ENCODE results near the gene PNMT. TPM values are rescaled to one million over a fixed set of nuclear protein-coding genes. Genes with fewer than 3 reads are reported as not detected.

The PNMT gene
- total and polyA plus RNA-seq, 2 donors (not counting 1 experiment from before 2014, with no cell fraction given) = 0.13 to 0.76 TPM

DNA sequence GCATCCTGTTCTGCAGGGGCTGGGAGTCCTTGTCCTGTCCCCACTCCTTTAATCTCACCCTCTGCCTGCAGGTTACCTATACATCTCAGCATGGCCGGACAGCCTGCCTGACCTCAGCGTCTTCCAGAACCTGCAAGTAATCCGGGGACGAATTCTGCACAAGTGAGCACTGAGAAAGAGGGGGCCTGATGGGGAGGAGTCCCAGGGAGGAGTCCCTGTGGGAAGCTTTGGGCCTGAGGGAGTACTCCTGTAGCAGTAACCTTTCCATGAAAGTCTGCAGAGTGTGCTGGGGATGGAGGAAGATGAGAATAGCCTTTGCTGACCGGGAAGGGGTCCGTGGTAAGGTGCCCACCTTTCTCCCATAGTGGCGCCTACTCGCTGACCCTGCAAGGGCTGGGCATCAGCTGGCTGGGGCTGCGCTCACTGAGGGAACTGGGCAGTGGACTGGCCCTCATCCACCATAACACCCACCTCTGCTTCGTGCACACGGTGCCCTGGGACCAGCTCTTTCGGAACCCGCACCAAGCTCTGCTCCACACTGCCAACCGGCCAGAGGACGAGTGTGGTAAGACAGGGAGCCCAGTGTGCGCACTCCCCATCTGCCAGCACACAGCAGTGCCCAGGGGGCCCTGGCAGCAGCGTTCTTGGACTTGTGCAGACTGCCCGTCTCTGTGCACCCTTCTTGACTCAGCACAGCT lies 47.3 kb downstream of the PNMT start:
- Histone ChIP-seq H3K9ac (ENCODE audit: low read length) (no peak overlapping the region), H3K9me3 (ENCODE audit: control extremely low read depth in 1 of 3, control insufficient read depth in 2 of 3, insufficient read depth in 1 of 3, low read length in 2 of 3) (no peaks in the 10 kb centered on the region), H3K27ac (ENCODE audit: low read length in 2 of 2) (no peak overlapping the region), H3K36me3 (replicated peaks in 1 of 2; ENCODE audit: control extremely low read depth in 1 of 2, control insufficient read depth in 1 of 2, extremely low read depth in 1 of 2, insufficient read depth in 2 of 2, low read length in 1 of 2) (no peaks in the 10 kb centered on the region), H4K20me1 (ENCODE audit: control insufficient read depth, insufficient read depth, low read length, poor library complexity, severe bottlenecking) (no peaks in the 10 kb centered on the region), H3K4me1 (ENCODE audit: control insufficient read depth in 2 of 2, insufficient read depth in 2 of 2, low read length in 2 of 2) (no peaks in the 10 kb centered on the region), H3K79me2 (ENCODE audit: control insufficient read depth, insufficient read depth, low read length) (no peaks in the 10 kb centered on the region), H3K4me2 (replicated peaks; ENCODE audit: low read depth, low read length, poor library complexity, severe bottlenecking) (no peak overlapping the region), H3K4me3 (ENCODE audit: control extremely low read depth in 1 of 5, extremely low read depth in 1 of 5, insufficient read depth in 1 of 5, low read depth in 2 of 5, low read length in 4 of 5) (no peak overlapping the region), H2AFZ (ENCODE audit: insufficient read depth, low read depth, low read length, poor library complexity, severe bottlenecking) (no peak overlapping the region), H3K27me3 (replicated peaks in 1 of 4; ENCODE audit: control extremely low read depth in 1 of 4, control insufficient read depth in 3 of 4, insufficient read depth in 4 of 4, low read length in 3 of 4) (no peaks in the 10 kb centered on the region)
- ChIA-PET CTCF (interaction anchor here (0.5 kb wide), 1 partner anchor 511 kb away, joined by 3 read pairs; no protein-coding TSS in a partner anchor), POLR2A (interaction anchor here (0.6 kb wide), 1 partner anchor 61 kb away, joined by 3 read pairs; no protein-coding TSS in a partner anchor)
- H3K4me3 Mint-ChIP-seq = no peak overlapping the region
- ATAC-seq (ENCODE audit: low read depth) (no peak), DNase-seq (no peak)
- H3K27me3 Mint-ChIP-seq = no peaks in the 10 kb centered on the region
- H3K9me3 Mint-ChIP-seq (ENCODE audit: insufficient read depth) = no peaks in the 10 kb centered on the region
- no peak overlapping the region for H3K27ac Mint-ChIP-seq
- intact Hi-C loops (cut with micrococcal nuclease) = no loop called here
- 97% methylated on average over 18 of the region's 18 CpGs for WGBS (ENCODE audit: insufficient coverage)
- H3K4me1 Mint-ChIP-seq = no peaks in the 10 kb centered on the region
- TF ChIP-seq, protein P1, sequence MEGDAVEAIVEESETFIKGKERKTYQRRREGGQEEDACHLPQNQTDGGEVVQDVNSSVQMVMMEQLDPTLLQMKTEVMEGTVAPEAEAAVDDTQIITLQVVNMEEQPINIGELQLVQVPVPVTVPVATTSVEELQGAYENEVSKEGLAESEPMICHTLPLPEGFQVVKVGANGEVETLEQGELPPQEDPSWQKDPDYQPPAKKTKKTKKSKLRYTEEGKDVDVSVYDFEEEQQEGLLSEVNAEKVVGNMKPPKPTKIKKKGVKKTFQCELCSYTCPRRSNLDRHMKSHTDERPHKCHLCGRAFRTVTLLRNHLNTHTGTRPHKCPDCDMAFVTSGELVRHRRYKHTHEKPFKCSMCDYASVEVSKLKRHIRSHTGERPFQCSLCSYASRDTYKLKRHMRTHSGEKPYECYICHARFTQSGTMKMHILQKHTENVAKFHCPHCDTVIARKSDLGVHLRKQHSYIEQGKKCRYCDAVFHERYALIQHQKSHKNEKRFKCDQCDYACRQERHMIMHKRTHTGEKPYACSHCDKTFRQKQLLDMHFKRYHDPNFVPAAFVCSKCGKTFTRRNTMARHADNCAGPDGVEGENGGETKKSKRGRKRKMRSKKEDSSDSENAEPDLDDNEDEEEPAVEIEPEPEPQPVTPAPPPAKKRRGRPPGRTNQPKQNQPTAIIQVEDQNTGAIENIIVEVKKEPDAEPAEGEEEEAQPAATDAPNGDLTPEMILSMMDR (IDR thresholded peaks at IDR 0.05) = no peak
- TF ChIP-seq EZH2 (IDR thresholded peaks at IDR 0.05; ENCODE audit: borderline replicate concordance, insufficient read depth, low read depth, low read length, poor library complexity, severe bottlenecking) = no peak

DNA sequence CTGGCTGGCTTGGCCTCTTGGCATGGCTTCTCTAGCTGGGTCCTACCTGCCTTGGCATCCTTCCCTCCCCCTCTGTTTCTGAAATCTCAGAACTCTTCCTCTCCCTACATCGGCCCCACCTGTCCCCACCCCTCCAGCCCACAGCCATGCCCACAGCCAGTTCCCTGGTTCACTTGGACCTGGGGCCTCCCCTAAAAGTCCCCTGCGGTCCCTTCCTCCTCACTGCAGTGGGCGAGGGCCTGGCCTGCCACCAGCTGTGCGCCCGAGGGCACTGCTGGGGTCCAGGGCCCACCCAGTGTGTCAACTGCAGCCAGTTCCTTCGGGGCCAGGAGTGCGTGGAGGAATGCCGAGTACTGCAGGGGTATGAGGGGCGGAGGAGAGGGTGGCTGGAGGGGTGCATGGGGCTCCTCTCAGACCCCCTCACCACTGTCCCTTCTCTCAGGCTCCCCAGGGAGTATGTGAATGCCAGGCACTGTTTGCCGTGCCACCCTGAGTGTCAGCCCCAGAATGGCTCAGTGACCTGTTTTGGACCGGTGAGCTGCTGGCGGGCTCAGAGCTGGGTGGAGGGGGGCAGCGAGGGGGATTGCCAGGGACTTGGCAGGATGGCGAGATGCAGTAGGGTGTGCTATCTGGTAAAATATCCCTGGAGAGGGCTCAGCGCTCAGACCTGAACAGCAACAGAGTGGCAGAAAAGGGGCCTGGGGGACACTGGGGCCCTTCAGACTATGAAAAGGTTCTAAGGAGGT lies 48.0 kb downstream of the PNMT start:
- ATAC-seq (ENCODE audit: low read depth) = no peak
- TF ChIP-seq EZH2 (IDR thresholded peaks at IDR 0.05; ENCODE audit: borderline replicate concordance, insufficient read depth, low read depth, low read length, poor library complexity, severe bottlenecking) = no peak
- TF ChIP-seq, protein P1 (IDR thresholded peaks at IDR 0.05) = no peak
- ChIA-PET POLR2A (no interaction called here), CTCF (interaction anchor here (0.5 kb wide), 1 partner anchor 511 kb away, joined by 3 read pairs; no protein-coding TSS in a partner anchor)
- H3K9me3 ChIP-seq (ENCODE audit: control extremely low read depth in 1 of 3, control insufficient read depth in 2 of 3, insufficient read depth in 1 of 3, low read length in 2 of 3) = no peaks in the 10 kb centered on the region
- intact Hi-C loops (cut with micrococcal nuclease) = no loop called here
- no peak overlapping the region for H3K27ac ChIP-seq (ENCODE audit: low read length in 2 of 2)
- H3K4me2 ChIP-seq (replicated peaks; ENCODE audit: low read depth, low read length, poor library complexity, severe bottlenecking) = no peak overlapping the region
- Mint-ChIP-seq H3K4me3 (no peak overlapping the region), H3K27me3 (no peaks in the 10 kb centered on the region), H3K27ac (no peak overlapping the region), H3K4me1 (no peaks in the 10 kb centered on the region), H3K9me3 (ENCODE audit: insufficient read depth) (no peaks in the 10 kb centered on the region)
- H3K4me3 ChIP-seq (ENCODE audit: control extremely low read depth in 1 of 5, extremely low read depth in 1 of 5, insufficient read depth in 1 of 5, low read depth in 2 of 5, low read length in 4 of 5) = no peak overlapping the region
- no peak overlapping the region for H3K9ac ChIP-seq (ENCODE audit: low read length)
- H4K20me1 ChIP-seq (ENCODE audit: control insufficient read depth, insufficient read depth, low read length, poor library complexity, severe bottlenecking) = no peaks in the 10 kb centered on the region
- no peaks in the 10 kb centered on the region for H3K27me3 ChIP-seq (replicated peaks in 1 of 4; ENCODE audit: control extremely low read depth in 1 of 4, control insufficient read depth in 3 of 4, insufficient read depth in 4 of 4, low read length in 3 of 4)
- WGBS (ENCODE audit: insufficient coverage) = 95% methylated on average over 12 of the region's 15 CpGs
- no peaks in the 10 kb centered on the region for H3K36me3 ChIP-seq (replicated peaks in 1 of 2; ENCODE audit: control extremely low read depth in 1 of 2, control insufficient read depth in 1 of 2, extremely low read depth in 1 of 2, insufficient read depth in 2 of 2, low read length in 1 of 2)
- no peak overlapping the region for H2AFZ ChIP-seq (ENCODE audit: insufficient read depth, low read depth, low read length, poor library complexity, severe bottlenecking)
- no peak for DNase-seq
- H3K4me1 ChIP-seq (ENCODE audit: control insufficient read depth in 2 of 2, insufficient read depth in 2 of 2, low read length in 2 of 2) = no peaks in the 10 kb centered on the region
- no peaks in the 10 kb centered on the region for H3K79me2 ChIP-seq (ENCODE audit: control insufficient read depth, insufficient read depth, low read length)
